Anterior cingulate cortex (tissue), 58 donors: Measurements from ENCODE around the gene SMPD3.
A peak's percentile ranks its signal among the peaks of the same experiment; 100 is the strongest.

ENCODE experiments used
- DNase-seq, 58 donors: peaks; one replicate each; lab custom pipeline; 2025; lab: John Stamatoyannopoulos, UW

SMPD3 gene

GRCh38 chr16:68387301-68387700, 61.0 kb downstream of the SMPD3 start:
- DNase-seq = no peak

- no peak for DNase-seq
These were observed 61.7 kb downstream of the SMPD3 start for GRCh38 chr16:68386628-68387027.

GRCh38 chr16:68385371-68385770, 62.9 kb downstream of the SMPD3 start:
- no peak for DNase-seq

- DNase-seq = no peak
These were observed 63.8 kb downstream of the SMPD3 start for GRCh38 chr16:68384288-68385161.

GRCh38 chr16:68383858-68384257, 64.5 kb downstream of the SMPD3 start:
- DNase-seq = no peak

GRCh38 chr16:68382296-68382718, 66.0 kb downstream of the SMPD3 start:
- no peak for DNase-seq

GRCh38 chr16:68381363-68381724, 67.0 kb downstream of the SMPD3 start:
- DNase-seq = no peak

GRCh38 chr16:68380676-68381362, 67.5 kb downstream of the SMPD3 start:
- peak in 10 of 58 donors; percentile 4 to 70 (median 27) for DNase-seq

- DNase-seq = no peak
These were observed 68.0 kb downstream of the SMPD3 start for GRCh38 chr16:68380348-68380670.

- DNase-seq = no peak
These were observed 68.6 kb downstream of the SMPD3 start for GRCh38 chr16:68379472-68380347.

GRCh38 chr16:68378436-68379415, 69.6 kb downstream of the SMPD3 start:
- DNase-seq = no peak

- peak in 27 of 58 donors; percentile 9 to 57 (median 34) for DNase-seq
These were observed 70.5 kb downstream of the SMPD3 start for GRCh38 chr16:68377667-68378393.

- DNase-seq = no peak
These were observed 71.1 kb downstream of the SMPD3 start for GRCh38 chr16:68377221-68377620.

GRCh38 chr16:68376590-68376989, 71.7 kb downstream of the SMPD3 start:
- no peak for DNase-seq

GRCh38 chr16:68375801-68376536, 72.3 kb downstream of the SMPD3 start:
- DNase-seq = no peak

- no peak for DNase-seq
These were observed 73.2 kb downstream of the SMPD3 start for GRCh38 chr16:68374961-68375660.

- DNase-seq = peak in 25 of 58 donors; percentile 18 to 88 (median 40)
These were observed 74.0 kb downstream of the SMPD3 start for GRCh38 chr16:68374246-68374805.
